PC-3 (cell line): Measurements from ENCODE around the gene SEPTIN11. TPM values are rescaled to one million over a fixed set of nuclear protein-coding genes. Genes with fewer than 3 reads are reported as not detected.

Experiments
- total RNA-seq: library from RNA; depleted of rRNA; stranded (reverse); fragments of >200 nt; gene quantifications from 2 replicates; pipeline ENCODE4 v1.2.3, GENCODE V29; 2014; rRNA removed

The SEPTIN11 gene
- total RNA-seq, 1 experiment from 2014 or later: 39.0 TPM

Other genes starting within 250 kb of the SEPTIN11 start
- 4.8 and 6.3 TPM in 2 replicates for gene SOWAHB, start 51.6 kb upstream of the SEPTIN11 start, total RNA-seq
- gene CCNI, start 126.2 kb downstream of the SEPTIN11 start, total RNA-seq: 60.1 and 73.5 TPM in 2 replicates
- 7.7 and 8.0 TPM in 2 replicates for gene CCNG2, start 207.5 kb downstream of the SEPTIN11 start, total RNA-seq